Epidermal melanocyte (primary cell): ENCODE data around the gene NHLRC3.
"Not testable (repeated sequence)": the region's sequence is repeated elsewhere in the genome, so short reads cannot be mapped to it uniquely, and the experiment has no call there.

Source experiments
- DNase-seq: peaks from one replicate; pipeline ENCODE4 v3.0.0; 2011; ENCODE audit warnings: low spot score; ENCODE audit not compliant: insufficient read length

The NHLRC3 gene

DNA sequence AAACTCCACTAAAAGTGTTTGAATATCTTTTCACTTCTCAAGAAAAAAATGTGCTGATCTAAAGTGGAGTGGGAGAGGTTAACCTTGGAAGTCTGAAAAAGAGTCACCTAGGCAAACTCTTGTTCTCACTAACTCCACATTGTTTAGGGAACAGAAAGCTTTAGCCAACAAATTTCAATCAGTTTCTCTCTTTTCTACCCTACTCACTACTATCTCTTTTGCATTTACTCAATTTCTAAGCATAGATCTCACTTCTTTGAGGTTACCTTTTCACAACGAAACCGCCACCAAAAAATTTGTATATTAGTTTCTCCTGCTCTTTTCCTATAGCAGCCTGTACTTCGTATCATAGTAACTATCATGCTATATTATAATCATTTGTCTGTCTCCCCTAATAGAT, 6.3 kb downstream of the NHLRC3 start:
- no peak for DNase-seq

DNA sequence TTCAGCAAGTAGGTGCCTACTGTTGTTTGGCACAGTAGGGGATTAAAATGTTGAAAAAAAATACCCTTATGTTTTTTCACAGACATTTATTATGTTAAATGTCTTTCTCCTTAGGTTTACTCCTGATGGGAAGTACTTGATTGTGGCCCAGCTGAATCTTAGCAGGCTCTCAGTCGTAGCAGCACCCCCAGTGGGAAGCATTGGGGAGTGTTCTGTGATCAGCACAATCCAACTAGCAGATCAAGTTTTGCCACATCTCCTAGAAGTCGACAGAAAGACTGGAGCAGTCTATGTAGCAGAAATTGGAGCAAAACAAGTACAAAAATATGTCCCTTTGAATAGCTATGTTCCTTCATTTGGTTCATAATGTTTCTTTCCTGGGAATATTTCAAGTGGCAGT, 9.3 kb downstream of the NHLRC3 start:
- DNase-seq = no peak

DNA sequence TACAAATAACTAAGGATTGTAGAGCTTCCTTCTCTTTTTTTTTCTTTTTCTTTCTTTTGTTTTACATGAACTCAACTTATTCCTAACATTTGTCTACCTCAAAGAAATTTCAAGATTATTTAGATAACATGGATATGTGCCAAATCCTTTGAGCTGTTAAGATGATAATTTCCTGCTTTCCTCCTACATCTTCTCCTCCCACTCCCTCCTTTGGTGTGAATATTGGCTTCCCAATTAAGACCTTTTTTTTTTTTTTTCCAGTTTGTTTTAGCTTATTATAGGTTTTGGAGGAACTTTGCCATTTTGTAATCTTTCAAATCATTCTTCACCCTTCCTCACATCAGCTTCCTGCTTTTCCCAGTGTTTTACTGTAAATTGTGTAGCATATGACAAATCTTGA, 10.6 kb downstream of the NHLRC3 start:
- DNase-seq = no peak

DNA sequence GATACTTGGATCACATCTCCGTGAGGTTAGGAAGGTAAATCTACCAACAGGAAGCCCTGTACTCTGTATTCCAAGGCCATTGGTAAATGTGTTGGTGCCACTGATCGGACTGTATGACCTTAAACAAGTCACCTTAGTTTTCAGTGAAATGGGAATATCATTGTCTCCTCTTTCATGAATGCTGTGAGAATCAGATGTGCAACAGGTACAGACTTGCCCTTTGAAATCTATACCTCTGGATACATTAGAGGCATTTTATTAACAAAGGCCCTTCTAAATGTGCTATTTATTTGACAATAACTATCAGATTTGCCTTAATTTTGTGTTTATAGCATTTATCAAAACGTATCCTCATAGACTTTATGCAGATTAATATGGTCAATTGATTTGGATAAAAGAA, 11.0 kb downstream of the NHLRC3 start:
- no peak for DNase-seq

DNA sequence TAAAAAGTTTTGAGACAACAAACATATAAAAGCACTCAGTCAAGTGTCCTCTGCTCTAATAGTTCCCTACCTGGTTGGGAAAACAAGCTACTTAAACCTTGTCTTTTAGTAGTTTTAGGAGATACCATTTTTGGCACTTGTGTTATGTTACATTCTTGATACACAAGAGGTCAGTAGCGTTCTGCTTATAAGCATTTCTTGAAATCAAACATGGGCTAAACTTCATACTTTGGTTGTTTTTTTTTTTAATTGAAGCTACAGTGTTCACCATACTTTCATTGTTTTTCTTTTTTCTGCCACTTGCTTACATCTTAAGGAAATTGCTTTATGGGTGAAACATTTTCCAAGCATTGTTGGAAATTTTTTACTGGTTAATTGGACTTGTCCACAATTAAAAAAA, 12.9 kb downstream of the NHLRC3 start:
- no peak for DNase-seq

DNA sequence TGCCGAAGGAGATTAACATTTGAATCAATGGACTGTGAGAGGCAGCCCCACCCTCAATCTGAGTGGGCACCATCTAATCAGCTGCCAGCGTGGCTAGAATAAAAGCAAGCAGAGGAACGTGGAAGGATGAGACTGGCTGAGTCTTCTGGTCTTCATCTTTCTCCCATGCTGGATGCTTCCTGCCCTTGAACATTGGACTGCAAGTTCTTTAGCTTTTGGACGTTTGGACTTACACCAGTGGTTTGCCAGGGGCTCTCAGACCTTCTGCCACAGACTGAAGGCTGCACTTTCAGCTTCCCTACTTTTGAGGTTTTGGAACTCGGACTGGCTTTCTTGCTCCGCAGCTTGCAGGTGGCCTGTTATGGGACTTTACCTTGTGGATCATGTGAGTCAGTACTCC, 14.7 kb downstream of the NHLRC3 start:
- no peak for DNase-seq

DNA sequence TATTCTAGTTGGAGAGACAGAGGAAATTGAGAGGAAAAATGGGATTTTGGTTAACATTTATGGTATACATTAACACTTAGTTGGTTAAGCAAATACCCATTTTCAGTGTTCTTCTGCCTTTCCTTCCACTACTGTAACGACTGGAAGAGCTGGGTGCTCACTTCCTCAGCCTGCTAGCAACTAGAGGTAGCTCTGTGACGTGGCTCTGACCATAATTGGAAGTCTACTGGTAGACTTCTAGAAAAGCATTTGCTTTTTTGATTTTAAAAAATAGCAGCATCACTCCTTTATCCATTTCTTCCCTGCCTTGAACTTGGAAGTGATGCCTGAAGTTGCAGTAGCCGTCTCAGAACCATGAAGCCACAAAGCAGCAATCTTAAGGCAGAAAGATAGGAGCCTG, 15.9 kb downstream of the NHLRC3 start:
- no peak for DNase-seq

DNA sequence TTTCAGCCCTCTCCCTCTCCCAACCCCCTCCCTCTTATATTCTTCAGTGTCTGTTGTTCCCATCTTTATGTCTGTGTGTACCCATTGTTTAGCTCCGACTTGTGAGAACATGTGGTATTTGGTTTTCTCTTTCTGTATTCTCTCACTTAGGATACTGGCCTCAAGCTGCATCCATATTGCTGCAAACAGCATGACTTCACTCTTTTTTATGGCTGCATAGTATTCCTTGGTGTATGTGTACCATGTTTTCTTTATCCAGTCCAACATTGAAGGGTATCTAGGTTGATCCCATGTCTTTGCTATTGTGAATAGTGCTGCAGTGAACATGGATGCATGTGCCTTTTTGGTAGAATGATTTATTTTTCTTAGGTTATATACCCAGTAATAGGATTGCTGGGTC, 17.8 kb downstream of the NHLRC3 start:
- no peak for DNase-seq

DNA sequence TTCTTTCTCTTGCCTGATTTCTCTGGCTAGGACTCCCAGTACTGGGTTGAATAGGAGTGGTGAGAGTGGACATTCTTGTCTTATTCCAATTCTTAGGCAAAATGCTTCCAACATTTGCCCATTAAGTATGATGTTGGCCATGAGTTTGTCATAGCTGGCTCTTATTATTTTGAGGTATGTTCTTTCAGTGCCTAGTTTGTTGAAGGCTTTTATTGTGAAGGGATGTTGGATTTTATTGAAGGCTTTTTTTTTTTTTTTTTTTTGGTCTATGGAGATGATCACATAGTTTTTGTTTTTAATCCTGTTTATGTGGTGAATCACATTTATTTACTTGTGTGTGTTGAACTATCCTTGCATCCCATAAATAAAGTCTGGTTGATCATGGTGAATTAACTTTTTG, 19.8 kb downstream of the NHLRC3 start:
- DNase-seq = no peak

DNA sequence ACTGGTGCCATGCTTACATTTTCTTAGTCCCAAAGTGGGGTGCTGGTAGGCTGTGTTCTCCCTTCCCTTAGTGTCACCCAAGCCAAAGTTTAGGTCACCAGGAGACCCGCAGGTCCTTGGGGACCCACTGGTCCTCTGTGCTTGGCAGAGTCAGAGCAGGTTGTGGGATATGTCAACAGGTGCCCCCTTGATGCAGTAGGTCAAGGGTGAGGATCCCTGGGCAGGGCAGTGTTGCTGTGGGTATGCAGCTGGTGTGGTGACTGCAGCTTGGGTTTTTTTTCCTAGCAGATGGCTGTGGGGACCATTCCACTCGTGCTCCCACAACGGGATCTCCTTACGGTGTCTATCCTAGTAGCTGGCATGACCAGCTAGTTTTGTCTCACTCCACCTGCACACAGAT, 23.7 kb downstream of the NHLRC3 start:
- DNase-seq = no peak

DNA sequence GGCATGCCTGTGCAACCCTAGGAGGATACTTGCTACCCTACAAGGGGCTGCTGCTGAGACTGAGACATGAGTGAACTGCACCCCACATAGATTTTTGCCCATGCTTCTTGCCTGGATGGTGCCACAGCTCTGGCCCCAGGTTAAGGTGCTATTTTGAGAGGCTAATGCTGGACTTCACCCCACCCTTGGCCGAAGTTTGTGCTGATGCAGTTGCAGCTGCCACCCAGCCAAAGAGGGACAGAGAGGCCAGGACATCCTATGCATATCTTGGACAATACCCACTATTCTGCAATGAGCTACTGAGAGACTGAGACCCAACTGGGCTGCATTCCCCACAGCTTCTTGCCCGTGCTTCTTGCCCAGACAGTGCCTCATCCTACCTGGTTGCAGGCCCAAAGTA, 34.6 kb downstream of the NHLRC3 start:
- no peak for DNase-seq

DNA sequence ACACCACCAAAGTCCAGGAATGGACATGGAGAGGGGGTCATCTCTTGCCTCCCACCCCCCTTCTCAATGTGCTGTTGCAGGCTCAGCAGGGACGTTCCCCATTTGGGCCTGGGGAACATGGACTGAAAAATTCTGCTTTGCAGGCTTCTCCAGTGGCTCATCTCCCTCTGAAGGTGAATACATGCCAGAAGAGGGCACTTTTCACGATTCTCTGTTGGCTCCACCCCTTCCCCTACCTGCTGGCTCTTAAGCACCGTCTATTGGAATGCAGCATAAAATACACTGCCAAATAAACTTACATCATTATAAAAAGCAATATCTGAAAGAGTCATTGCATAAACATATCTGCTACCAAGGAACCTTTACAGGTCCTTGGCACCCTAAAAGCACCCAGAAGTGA, 35.7 kb downstream of the NHLRC3 start:
- DNase-seq = no peak

DNA sequence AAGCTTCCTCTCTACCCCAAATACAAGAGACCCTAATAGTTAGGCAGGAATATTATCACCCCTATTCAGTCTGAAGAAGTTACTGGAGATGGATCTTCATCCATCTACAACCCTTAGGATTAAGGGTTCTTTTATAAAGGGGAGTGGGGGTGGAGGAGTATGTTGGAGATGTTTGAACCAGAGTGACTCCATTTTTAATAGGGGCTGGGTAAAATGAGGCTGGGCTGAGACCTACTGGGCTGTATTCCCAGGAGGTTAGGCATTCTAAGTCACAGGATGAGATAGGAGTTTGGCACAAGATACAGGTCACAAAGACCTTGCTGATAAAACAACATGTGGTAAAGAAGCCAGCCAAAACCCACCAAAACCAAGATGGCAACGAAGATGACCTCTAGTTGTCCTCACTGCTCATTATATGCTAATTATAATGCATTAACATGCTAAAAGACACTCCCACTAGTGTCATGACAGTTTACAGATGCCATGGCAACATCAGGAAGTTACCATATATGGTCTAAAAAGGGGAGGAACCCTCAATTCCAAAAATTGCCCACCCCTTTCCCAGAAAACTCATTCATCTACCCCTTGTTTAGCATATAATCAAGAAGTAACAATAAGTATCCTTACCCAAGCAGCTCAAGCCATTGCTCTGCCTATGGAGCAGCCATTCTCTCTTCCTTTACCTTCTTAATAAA, 48.1 kb downstream of the NHLRC3 start:
- DNase-seq = not testable (repeated sequence)

DNA sequence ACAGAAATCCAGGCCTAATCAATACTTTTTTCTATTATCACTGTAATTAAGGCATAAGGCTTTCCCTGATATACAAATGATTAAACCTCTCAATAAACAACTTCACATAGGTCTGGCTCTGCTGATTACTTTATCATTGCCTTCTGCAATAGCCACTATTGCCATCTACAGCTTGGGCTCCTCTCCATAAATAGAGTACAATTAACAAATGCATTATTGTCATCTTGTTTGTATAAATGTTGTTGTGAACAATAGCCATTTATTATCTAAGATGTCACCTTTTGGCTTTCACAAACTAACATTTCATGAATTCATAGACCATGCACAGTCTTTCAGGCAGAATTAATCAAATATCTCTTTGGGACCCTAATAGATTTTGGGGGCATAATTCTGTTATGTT, 53.3 kb downstream of the NHLRC3 start:
- no peak for DNase-seq

DNA sequence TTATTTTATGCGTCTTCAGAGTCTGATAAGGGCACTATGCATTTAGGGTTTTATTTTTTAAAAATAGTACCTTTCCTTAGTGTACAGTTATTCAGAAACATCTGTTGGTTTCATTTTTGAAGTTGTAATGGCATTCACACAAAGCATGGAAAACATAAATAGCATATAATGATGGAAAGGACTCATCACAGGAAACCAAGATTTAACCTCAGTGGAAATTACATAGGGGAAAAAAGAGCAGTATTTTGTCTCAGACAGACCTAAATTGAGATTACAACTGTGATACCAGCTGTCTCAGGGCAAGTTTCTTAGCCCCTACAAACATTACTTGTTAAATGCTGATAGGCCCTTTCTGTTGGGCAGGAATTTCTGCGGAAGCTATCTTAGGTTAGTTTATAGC, 57.2 kb downstream of the NHLRC3 start:
- DNase-seq = no peak

DNA sequence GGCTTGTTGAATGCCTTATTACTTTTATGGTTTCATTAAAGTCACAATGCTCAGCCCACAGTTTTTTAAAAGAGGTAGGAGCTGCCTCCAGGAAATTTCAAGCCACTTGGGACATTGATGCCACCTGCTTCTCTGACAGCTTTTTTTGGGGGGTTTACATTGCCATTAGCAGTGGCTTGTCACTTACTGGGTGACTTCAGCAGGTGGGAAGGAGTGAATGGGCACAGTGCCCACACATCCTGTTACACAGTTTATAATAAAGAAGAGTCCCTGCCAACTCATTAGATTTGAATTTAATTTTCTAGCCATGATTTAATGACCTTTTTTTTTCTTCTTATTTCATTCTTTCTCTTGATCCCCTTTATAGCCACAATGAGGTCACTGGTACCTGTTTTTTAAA, 61.0 kb downstream of the NHLRC3 start:
- DNase-seq = no peak
